Spleen (tissue), 13 donors: ENCODE results near the gene TPH1. TPM values are rescaled to one million over a fixed set of nuclear protein-coding genes. Genes with fewer than 3 reads are reported as not detected.

Source experiments
- DNase-seq: peaks from one replicate; pipeline ENCODE4 v3.0.0-alpha.2; 2020
- H3K27ac ChIP-seq, 8 donors: fragments of 200-600 bp; sonication (generic) in 7 of 8; 1 replicate in 4 of 8; 2 replicates in 4 of 8; pipeline versions ENCODE4 v1.5.0 to v1.8.0; 2016 to 2021; ENCODE audit warnings: inconsistent platforms in 4 of 8, mild to moderate bottlenecking in 4 of 8, moderate library complexity in 1 of 8
- H3K27me3 ChIP-seq, 7 donors: fragments of 200-600 bp; sonication (generic) in 6 of 7; replicated peaks in 1 of 7; 1 replicate in 4 of 7; 2 replicates in 3 of 7; pipeline versions ENCODE4 v1.5.0 to v1.8.0; 2016 to 2021; ENCODE audit warnings: inconsistent platforms in 3 of 7, mild to moderate bottlenecking in 1 of 7
- H3K36me3 ChIP-seq, 6 donors: fragments of 200-600 bp; sonication (generic) in 5 of 6; 1 replicate in 4 of 6; 2 replicates in 2 of 6; pipeline versions ENCODE4 v1.5.0 to v1.8.0; 2016 to 2021; ENCODE audit warnings: inconsistent platforms in 2 of 6
- H3K4me1 ChIP-seq, 6 donors: fragments of 200-600 bp; sonication (generic) in 5 of 6; 1 replicate in 3 of 6; 2 replicates in 3 of 6; pipeline versions ENCODE4 v1.5.0 to v1.8.0; 2016 to 2021; ENCODE audit warnings: inconsistent platforms in 3 of 6
- H3K4me3 ChIP-seq, 8 donors: fragments of 200-600 bp; sonication (generic) in 7 of 8; 1 replicate in 4 of 8; 2 replicates in 4 of 8; pipeline versions ENCODE4 v1.5.0 to v1.8.0; 2016 to 2021; ENCODE audit warnings: inconsistent platforms in 4 of 8, mild to moderate bottlenecking in 4 of 8, moderate library complexity in 2 of 8
- H3K9me3 ChIP-seq, 8 donors: fragments of 200-600 bp; sonication (generic) in 7 of 8; 1 replicate in 4 of 8; 2 replicates in 4 of 8; pipeline versions ENCODE4 v1.5.0 to v1.8.0; 2016 to 2021; ENCODE audit warnings: inconsistent platforms in 4 of 8
- CTCF ChIP-seq, 11 experiments: fragments of 200-600 bp in 7 of 11; fragments of 450-650 bp in 4 of 11; sonication (generic) in 4 of 11; IDR thresholded peaks in 8 of 11; conservative IDR thresholded peaks in 3 of 11; 1 replicate in 7 of 11; 2 replicates in 4 of 11; pipeline versions ENCODE4 v1.4.0 to v1.8.0; 2016 to 2021; ENCODE audit warnings: antibody characterized with exemption in 11 of 11, inconsistent platforms in 4 of 11, mild to moderate bottlenecking in 1 of 11
- POLR2A ChIP-seq, 3 donors: fragments of 450-650 bp; IDR thresholded peaks; one replicate each; pipeline ENCODE4 v1.5.1; 2017; ENCODE audit warnings: antibody characterized with exemption in 3 of 3, mild to moderate bottlenecking in 1 of 3
- POLR2AphosphoS5 ChIP-seq, 3 donors: sonication (generic); formaldehyde crosslinking; IDR thresholded peaks; one replicate each; pipeline ENCODE4 v1.5.1; 2017; ENCODE audit warnings: antibody characterized with exemption in 3 of 3
- WGBS, 5 donors: extraction: QIAGEN DNeasy Blood & Tissue Kit in 3 of 5; methylation state at CpG; one replicate each; pipeline versions ENCODE4 v1.1.5 to v1.1.7; 2013 to 2018; 5-methylcytosine and 5-hydroxymethylcytosine counted together
- intact Hi-C: fragments of 100-400 bp; cut with DNase I; formaldehyde crosslinking; loops from one replicate; pipeline ENCODE4 v1.15.0; 2023; ENCODE audit warnings: low total_unique reads
- long read RNA-seq, 2 donors: transcript quantifications; one replicate each; lab custom pipeline, GENCODE V29; 2026
- polyA plus RNA-seq, 3 donors: library from polyadenylated mRNA; stranded (reverse); fragments of 200-250 nt; gene quantifications; one replicate each; pipeline ENCODE4 v1.2.1, GENCODE V29; 2013
- total RNA-seq, 7 donors: library from RNA; depleted of rRNA in 3 of 7; stranded (reverse); fragments of >200 nt in 3 of 7; fragmentation: NEBNext Ultra II Directional in 4 of 7; extraction: Animal tissue kit (Norgen Biotek cat#: 25700) in 4 of 7; gene quantifications; one replicate each; pipeline versions ENCODE4 v1.1.0 to v1.2.1, GENCODE V29; 2016 to 2021
- donor health status: healthy with polysubstance abuse.
- donor health status: DM: no; HTN: no; CAD: no; lungs with moderate emphysema.
- donor health status: DM: no; HTN: no; CAD: no.
- donor health status: Bipolar disorder and iron deficiency.
- donor health status: healthy.
- donor health status: DM: no; HTN: no; CAD: no.
- donor health status: DM: yes; HTN: yes; CAD: no.

TPH1 gene
- 1 to 10 TPM in 3 of 7 donors, under 1 TPM in 4; 0.59 to 1.9 (median 0.94) TPM for total RNA-seq
- polyA plus RNA-seq: under 1 TPM; 0.21 to 0.70 (median 0.38) TPM
- long read RNA-seq, donor 1: 0 reads
- long read RNA-seq, donor 2: 0 reads

DNA sequence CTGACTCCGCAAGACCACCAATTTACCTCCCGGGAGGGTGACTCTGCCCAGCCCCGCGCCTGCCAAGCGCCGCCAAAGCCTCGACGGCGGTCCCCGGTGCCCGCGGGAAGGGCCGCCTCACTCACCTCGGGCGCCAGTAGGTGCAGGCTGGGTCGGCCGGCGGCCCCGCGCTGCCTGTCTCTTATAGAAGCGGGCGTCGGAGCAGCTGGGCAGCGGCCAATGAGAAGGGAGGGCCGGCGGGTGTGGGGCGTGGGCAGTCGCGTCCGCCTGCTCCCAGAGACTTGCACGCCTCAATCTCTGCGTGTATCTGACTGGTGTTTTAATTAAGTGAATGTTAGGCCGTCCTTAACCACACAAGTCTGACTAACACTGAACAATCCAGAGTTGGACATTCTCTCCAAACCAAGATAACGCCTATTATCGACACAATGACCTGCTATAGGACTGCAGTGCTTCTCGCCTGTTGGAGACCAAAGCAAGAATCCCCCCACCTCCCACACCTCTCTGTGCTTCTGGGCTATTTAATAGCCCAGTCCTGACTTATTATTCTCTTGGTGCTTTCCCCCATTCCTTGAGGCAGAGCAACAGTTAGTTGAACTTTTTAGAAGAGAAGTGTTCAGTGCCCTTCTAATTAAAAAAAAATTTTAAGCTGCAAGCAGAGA, at the start of gene TPH1:
TSS of gene TPH1 (minus strand) at position 154 of the 662 bp plus-strand sequence. CDS start 5,507 bp downstream, outside the sequence.
- H3K4me3 ChIP-seq: peak within 1 kb of the TSS in 1 of 8 donors; percentile 13
- DNase-seq: no peak
- WGBS, 5 donors: 14 to 28% (median 19%) methylated on average over 21 to 36 of the region's 36 CpGs
- H3K9me3 ChIP-seq: peaks cover 0 to 5% (median 0%) of the 10 kb centered on the region in 8 donors
- intact Hi-C loops: no loop called here
- H3K4me1 ChIP-seq: no peaks in the 10 kb centered on the region
- no peak within 1 kb of the TSS for H3K27ac ChIP-seq
- H3K36me3 ChIP-seq: no peaks in the 10 kb centered on the region
- peaks cover 0 to 43% (median 10%) of the 10 kb centered on the region in 7 donors for H3K27me3 ChIP-seq
- TF ChIP-seq POLR2AphosphoS5 (IDR thresholded peaks at IDR 0.05) (peak in 1 of 3 donors; percentile 14), CTCF (IDR thresholded peaks at IDR 0.05 in 8 of 11, conservative IDR thresholded peaks at IDR 0.05 in 3 of 11) (no peak)

GRCh38 chr11:18093959-18094358, 47.9 kb upstream of the TPH1 start:
- intact Hi-C loops: no loop called here
- TF ChIP-seq CTCF (IDR thresholded peaks at IDR 0.05 in 8 of 11, conservative IDR thresholded peaks at IDR 0.05 in 3 of 11): no peak
- TF ChIP-seq POLR2AphosphoS5 (IDR thresholded peaks at IDR 0.05): no peak
- no peak for TF ChIP-seq POLR2A (IDR thresholded peaks at IDR 0.05)
- no peak for DNase-seq
- Histone ChIP-seq H3K27ac (no peak overlapping the region), H3K36me3 (peaks cover 0 to 100% (median 71%) of the 10 kb centered on the region in 6 donors), H3K4me1 (no peaks in the 10 kb centered on the region), H3K4me3 (no peak overlapping the region), H3K9me3 (no peaks in the 10 kb centered on the region), H3K27me3 (no peaks in the 10 kb centered on the region)

GRCh38 chr11:18091731-18092130, 45.7 kb upstream of the TPH1 start:
- no peak for TF ChIP-seq POLR2A (IDR thresholded peaks at IDR 0.05)
- no peak for TF ChIP-seq POLR2AphosphoS5 (IDR thresholded peaks at IDR 0.05)
- no peak for TF ChIP-seq CTCF (IDR thresholded peaks at IDR 0.05 in 8 of 11, conservative IDR thresholded peaks at IDR 0.05 in 3 of 11)
- 90 to 98% (median 90%) methylated on average over 2 of the region's 2 CpGs for WGBS, 5 donors
- H3K36me3 ChIP-seq: peaks cover 0 to 100% (median 85%) of the 10 kb centered on the region in 6 donors

GRCh38 chr11:18088966-18089365, 42.9 kb upstream of the TPH1 start:
- no peaks in the 10 kb centered on the region for H3K4me1 ChIP-seq
- no peak overlapping the region for H3K4me3 ChIP-seq
- 53 to 87% (median 73%) methylated on average over 3 of the region's 3 CpGs for WGBS, 5 donors
- H3K27me3 ChIP-seq: no peaks in the 10 kb centered on the region
- H3K9me3 ChIP-seq: no peaks in the 10 kb centered on the region
- H3K27ac ChIP-seq: no peak overlapping the region
- DNase-seq: no peak
- no peak for TF ChIP-seq POLR2A (IDR thresholded peaks at IDR 0.05)
- TF ChIP-seq POLR2AphosphoS5 (IDR thresholded peaks at IDR 0.05): no peak
- TF ChIP-seq CTCF (IDR thresholded peaks at IDR 0.05 in 8 of 11, conservative IDR thresholded peaks at IDR 0.05 in 3 of 11): no peak
- intact Hi-C loops: no loop called here
- peaks cover 0 to 100% (median 74%) of the 10 kb centered on the region in 6 donors for H3K36me3 ChIP-seq

More at GRCh38 chr11:18091731-18092130, 45.7 kb upstream of the TPH1 start:
- Histone ChIP-seq H3K4me3 (no peak overlapping the region), H3K9me3 (no peaks in the 10 kb centered on the region), H3K27me3 (no peaks in the 10 kb centered on the region), H3K27ac (no peak overlapping the region), H3K4me1 (no peaks in the 10 kb centered on the region)
- intact Hi-C loops: no loop called here
- no peak for DNase-seq
